Measurements from ENCODE around the gene TSPAN5.
A peak's percentile ranks its signal among the peaks of the same experiment; 100 is the strongest.

The TSPAN5 gene

DNA sequence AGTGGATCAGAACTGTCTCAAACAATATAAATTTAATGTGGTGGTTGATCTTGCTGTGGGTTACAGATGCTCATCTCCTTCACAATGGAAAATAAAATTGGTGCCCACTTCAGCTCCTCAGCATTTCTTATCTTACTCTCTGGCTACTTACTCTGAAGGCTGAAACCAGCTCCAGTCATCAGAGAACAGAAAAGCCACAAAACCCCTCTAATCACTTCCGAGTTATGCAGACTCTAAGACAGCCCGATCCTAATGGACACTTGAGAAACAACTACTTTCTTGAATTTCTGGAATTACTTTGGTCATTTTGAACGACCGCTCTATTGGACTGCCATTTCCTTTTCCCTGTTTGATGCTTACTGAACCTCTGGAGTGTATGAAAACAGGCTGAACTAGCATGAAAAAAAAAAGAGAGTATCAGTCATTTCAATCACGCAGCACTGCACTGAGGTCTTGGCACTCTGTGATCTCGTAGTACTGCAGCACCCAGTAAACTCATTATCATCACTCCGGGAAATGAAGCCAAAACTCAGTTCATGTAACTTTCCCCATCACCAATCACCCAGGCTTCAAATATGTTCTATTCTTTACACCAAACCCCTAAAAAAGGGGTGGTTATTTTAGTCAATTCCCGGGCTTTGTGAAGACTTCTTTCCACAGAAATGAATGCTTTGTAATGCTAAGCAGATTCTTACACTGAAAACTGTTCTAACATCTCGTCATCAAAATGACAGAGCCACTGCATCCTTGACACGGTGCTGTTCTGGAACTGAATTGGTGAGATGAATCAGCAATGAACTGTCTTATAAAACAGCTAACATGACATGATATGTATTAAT, 54.5 kb downstream of the TSPAN5 start:
- TF ChIP-seq CTCF (IDR thresholded peaks at IDR 0.05; ENCODE audit: low read depth, low read length), result no peak
- DNase-seq (ENCODE audit: low read depth in 2 of 2), result peak; percentile 39 to 81

GRCh38 chr4:98602270-98602669, 56.1 kb downstream of the TSPAN5 start:
- TF ChIP-seq CTCF (IDR thresholded peaks at IDR 0.05; ENCODE audit: low read depth, low read length), result no peak

More for the DNA sequence above, 54.5 kb downstream of the TSPAN5 start:
- H3K4me3 ChIP-seq (replicated peaks in 1 of 2; ENCODE audit: low read depth in 2 of 2, low read length in 2 of 2), result no peak overlapping the region

GRCh38 chr4:98601708-98602107, 56.7 kb downstream of the TSPAN5 start:
- TF ChIP-seq CTCF (IDR thresholded peaks at IDR 0.05; ENCODE audit: low read depth, low read length), result peak; percentile 16
- peak in 1 of 2 donors; percentile 67 for DNase-seq (ENCODE audit: low read depth in 2 of 2)
- no peak overlapping the region for H3K4me3 ChIP-seq (replicated peaks in 1 of 2; ENCODE audit: low read depth in 2 of 2, low read length in 2 of 2)

More at GRCh38 chr4:98602270-98602669, 56.1 kb downstream of the TSPAN5 start:
- H3K4me3 ChIP-seq (replicated peaks in 1 of 2; ENCODE audit: low read depth in 2 of 2, low read length in 2 of 2), result no peak overlapping the region
- DNase-seq (ENCODE audit: low read depth in 2 of 2), result no peak

GRCh38 chr4:98599617-98600205, 58.7 kb downstream of the TSPAN5 start:
- no peak overlapping the region for H3K4me3 ChIP-seq (replicated peaks in 1 of 2; ENCODE audit: low read depth in 2 of 2, low read length in 2 of 2)
- no peak for DNase-seq (ENCODE audit: low read depth in 2 of 2)
- TF ChIP-seq CTCF (IDR thresholded peaks at IDR 0.05; ENCODE audit: low read depth, low read length), result no peak

- H3K4me3 ChIP-seq (replicated peaks in 1 of 2; ENCODE audit: low read depth in 2 of 2, low read length in 2 of 2), result no peak overlapping the region
- TF ChIP-seq CTCF (IDR thresholded peaks at IDR 0.05; ENCODE audit: low read depth, low read length), result no peak
- no peak for DNase-seq (ENCODE audit: low read depth in 2 of 2)
Measured at GRCh38 chr4:98586962-98587354, 71.5 kb downstream of the TSPAN5 start.

- TF ChIP-seq CTCF (IDR thresholded peaks at IDR 0.05; ENCODE audit: low read depth, low read length), result no peak
- DNase-seq (ENCODE audit: low read depth in 2 of 2), result peak in 1 of 2 donors; percentile 45
- no peak overlapping the region for H3K4me3 ChIP-seq (replicated peaks in 1 of 2; ENCODE audit: low read depth in 2 of 2, low read length in 2 of 2)
Measured at GRCh38 chr4:98586291-98586961, 72.0 kb downstream of the TSPAN5 start.

All from cardiac fibroblast (primary cell).